WTC11 (cell line): ENCODE measurements around the gene ATP12A.

Experiments
- EMX1 ChIP-seq: fragments of 250-450 bp; sonication (Bioruptor Pico); IDR thresholded peaks from 2 replicates; pipeline ENCODE4 v1.8.0; 2021; ENCODE audit warnings: mild to moderate bottlenecking
- ESRRA ChIP-seq: sonication (generic); formaldehyde crosslinking; IDR thresholded peaks from 2 replicates; pipeline ENCODE4 v1.8.1; 2022; ENCODE audit warnings: mild to moderate bottlenecking, missing genetic modification reagents, borderline replicate concordance
- ETV6 ChIP-seq: sonication (generic); formaldehyde crosslinking; IDR thresholded peaks from 2 replicates; pipeline ENCODE4 v1.8.1; 2022; ENCODE audit warnings: mild to moderate bottlenecking, missing genetic modification reagents
- FOXK1 ChIP-seq: sonication (generic); formaldehyde crosslinking; IDR thresholded peaks from 2 replicates; pipeline ENCODE4 v1.8.0; 2022; ENCODE audit warnings: mild to moderate bottlenecking, moderate library complexity, missing genetic modification reagents
- FOXP1 ChIP-seq: sonication (generic); formaldehyde crosslinking; IDR thresholded peaks from 2 replicates; pipeline ENCODE4 v1.8.0; 2022; ENCODE audit warnings: missing genetic modification reagents, mild to moderate bottlenecking, moderate library complexity, borderline replicate concordance
- MYBL2 ChIP-seq: sonication (generic); formaldehyde crosslinking; IDR thresholded peaks from 2 replicates; pipeline ENCODE4 v1.8.1; 2023; ENCODE audit warnings: mild to moderate bottlenecking, moderate library complexity, missing genetic modification reagents
- NFYB ChIP-seq: sonication (generic); formaldehyde crosslinking; conservative IDR thresholded peaks from 2 replicates; pipeline ENCODE4 v1.8.0; 2022; ENCODE audit warnings: low read depth, missing genetic modification reagents
- ZNF263 ChIP-seq: sonication (generic); formaldehyde crosslinking; IDR thresholded peaks from 2 replicates; pipeline ENCODE4 v1.8.1; 2022; ENCODE audit warnings: low read depth, mild to moderate bottlenecking, moderate library complexity, missing genetic modification reagents
- ZNF416 ChIP-seq: fragments of 250-450 bp; sonication (Bioruptor Pico); IDR thresholded peaks from 2 replicates; pipeline ENCODE4 v1.9.0; 2021; ENCODE audit warnings: mild to moderate bottlenecking, inconsistent platforms
- TF ChIP-seq, protein P1 (sequence below): sonication (generic); formaldehyde crosslinking; IDR thresholded peaks from 2 replicates; pipeline ENCODE4 v1.8.0; 2022; ENCODE audit warnings: mild to moderate bottlenecking, missing genetic modification reagents
- TF ChIP-seq, protein P2 (sequence below): fragments of 200-600 bp; IDR thresholded peaks from 2 replicates; pipeline ENCODE4 v1.8.0; 2022; ENCODE audit warnings: antibody characterized with exemption
- TF ChIP-seq, protein P3 (sequence below): sonication (generic); formaldehyde crosslinking; IDR thresholded peaks from 2 replicates; pipeline ENCODE4 v1.8.1; 2022; ENCODE audit warnings: mild to moderate bottlenecking, missing genetic modification reagents, moderate library complexity, borderline replicate concordance
- TF ChIP-seq, protein P4 (sequence below): sonication (generic); formaldehyde crosslinking; IDR thresholded peaks from 2 replicates; pipeline ENCODE4 v1.8.1; 2023; ENCODE audit warnings: mild to moderate bottlenecking, missing genetic modification reagents, moderate library complexity
- TF ChIP-seq, protein P5 (sequence below): sonication (generic); formaldehyde crosslinking; IDR thresholded peaks from 2 replicates; pipeline ENCODE4 v1.8.1; 2023; ENCODE audit warnings: mild to moderate bottlenecking, missing genetic modification reagents

DNA sequence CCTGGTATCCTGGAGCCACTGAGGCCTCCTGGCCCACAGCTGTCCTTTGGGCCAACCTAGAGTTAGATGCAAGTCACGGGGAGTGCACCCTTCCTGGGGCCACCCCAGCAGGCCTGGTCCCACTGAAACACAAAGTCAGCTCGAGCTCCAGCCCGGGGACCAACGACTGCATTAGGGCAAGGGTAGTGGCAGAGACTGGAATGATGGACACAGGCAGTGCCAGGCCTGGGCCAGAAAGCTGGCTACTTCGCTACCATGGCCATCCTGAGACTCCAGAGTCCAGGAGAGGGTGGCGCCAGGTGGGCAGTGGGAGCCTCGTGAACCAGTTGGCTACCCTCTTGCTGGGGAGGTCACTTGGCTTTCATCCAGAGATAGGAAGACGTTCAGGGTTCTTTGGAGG lies 61.6 kb downstream of the ATP12A start:
- TF ChIP-seq, protein P1, sequence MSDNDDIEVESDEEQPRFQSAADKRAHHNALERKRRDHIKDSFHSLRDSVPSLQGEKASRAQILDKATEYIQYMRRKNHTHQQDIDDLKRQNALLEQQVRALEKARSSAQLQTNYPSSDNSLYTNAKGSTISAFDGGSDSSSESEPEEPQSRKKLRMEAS (CRISPR knock-in tag), result no peak
- TF ChIP-seq, protein P2, sequence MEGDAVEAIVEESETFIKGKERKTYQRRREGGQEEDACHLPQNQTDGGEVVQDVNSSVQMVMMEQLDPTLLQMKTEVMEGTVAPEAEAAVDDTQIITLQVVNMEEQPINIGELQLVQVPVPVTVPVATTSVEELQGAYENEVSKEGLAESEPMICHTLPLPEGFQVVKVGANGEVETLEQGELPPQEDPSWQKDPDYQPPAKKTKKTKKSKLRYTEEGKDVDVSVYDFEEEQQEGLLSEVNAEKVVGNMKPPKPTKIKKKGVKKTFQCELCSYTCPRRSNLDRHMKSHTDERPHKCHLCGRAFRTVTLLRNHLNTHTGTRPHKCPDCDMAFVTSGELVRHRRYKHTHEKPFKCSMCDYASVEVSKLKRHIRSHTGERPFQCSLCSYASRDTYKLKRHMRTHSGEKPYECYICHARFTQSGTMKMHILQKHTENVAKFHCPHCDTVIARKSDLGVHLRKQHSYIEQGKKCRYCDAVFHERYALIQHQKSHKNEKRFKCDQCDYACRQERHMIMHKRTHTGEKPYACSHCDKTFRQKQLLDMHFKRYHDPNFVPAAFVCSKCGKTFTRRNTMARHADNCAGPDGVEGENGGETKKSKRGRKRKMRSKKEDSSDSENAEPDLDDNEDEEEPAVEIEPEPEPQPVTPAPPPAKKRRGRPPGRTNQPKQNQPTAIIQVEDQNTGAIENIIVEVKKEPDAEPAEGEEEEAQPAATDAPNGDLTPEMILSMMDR, result no peak
- no peak for TF ChIP-seq NFYB (CRISPR knock-in tag)
- TF ChIP-seq MYBL2 (CRISPR knock-in tag), result no peak
- TF ChIP-seq ESRRA, result no peak
- TF ChIP-seq ZNF263 (CRISPR knock-in tag), result no peak
- no peak for TF ChIP-seq ZNF416 (CRISPR knock-in tag)
- TF ChIP-seq, protein P3, sequence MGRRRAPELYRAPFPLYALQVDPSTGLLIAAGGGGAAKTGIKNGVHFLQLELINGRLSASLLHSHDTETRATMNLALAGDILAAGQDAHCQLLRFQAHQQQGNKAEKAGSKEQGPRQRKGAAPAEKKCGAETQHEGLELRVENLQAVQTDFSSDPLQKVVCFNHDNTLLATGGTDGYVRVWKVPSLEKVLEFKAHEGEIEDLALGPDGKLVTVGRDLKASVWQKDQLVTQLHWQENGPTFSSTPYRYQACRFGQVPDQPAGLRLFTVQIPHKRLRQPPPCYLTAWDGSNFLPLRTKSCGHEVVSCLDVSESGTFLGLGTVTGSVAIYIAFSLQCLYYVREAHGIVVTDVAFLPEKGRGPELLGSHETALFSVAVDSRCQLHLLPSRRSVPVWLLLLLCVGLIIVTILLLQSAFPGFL (CRISPR knock-in tag), result no peak
- TF ChIP-seq EMX1, result no peak
- TF ChIP-seq ETV6 (CRISPR knock-in tag), result no peak
- no peak for TF ChIP-seq FOXP1 (CRISPR knock-in tag)
- TF ChIP-seq FOXK1 (CRISPR knock-in tag), result no peak
- TF ChIP-seq, protein P4, sequence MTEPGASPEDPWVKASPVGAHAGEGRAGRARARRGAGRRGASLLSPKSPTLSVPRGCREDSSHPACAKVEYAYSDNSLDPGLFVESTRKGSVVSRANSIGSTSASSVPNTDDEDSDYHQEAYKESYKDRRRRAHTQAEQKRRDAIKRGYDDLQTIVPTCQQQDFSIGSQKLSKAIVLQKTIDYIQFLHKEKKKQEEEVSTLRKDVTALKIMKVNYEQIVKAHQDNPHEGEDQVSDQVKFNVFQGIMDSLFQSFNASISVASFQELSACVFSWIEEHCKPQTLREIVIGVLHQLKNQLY (CRISPR knock-in tag), result no peak
- TF ChIP-seq, protein P5, sequence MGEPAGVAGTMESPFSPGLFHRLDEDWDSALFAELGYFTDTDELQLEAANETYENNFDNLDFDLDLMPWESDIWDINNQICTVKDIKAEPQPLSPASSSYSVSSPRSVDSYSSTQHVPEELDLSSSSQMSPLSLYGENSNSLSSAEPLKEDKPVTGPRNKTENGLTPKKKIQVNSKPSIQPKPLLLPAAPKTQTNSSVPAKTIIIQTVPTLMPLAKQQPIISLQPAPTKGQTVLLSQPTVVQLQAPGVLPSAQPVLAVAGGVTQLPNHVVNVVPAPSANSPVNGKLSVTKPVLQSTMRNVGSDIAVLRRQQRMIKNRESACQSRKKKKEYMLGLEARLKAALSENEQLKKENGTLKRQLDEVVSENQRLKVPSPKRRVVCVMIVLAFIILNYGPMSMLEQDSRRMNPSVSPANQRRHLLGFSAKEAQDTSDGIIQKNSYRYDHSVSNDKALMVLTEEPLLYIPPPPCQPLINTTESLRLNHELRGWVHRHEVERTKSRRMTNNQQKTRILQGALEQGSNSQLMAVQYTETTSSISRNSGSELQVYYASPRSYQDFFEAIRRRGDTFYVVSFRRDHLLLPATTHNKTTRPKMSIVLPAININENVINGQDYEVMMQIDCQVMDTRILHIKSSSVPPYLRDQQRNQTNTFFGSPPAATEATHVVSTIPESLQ (CRISPR knock-in tag), result no peak
